Endometrium (tissue), 2 donors: Measurements from ENCODE around the gene CNTN5.
A peak's percentile ranks its signal among the peaks of the same experiment; 100 is the strongest.

Experiments used
- FAIRE-seq: peaks from 2 replicates; lab custom pipeline; 2012; peaks lifted over from hg19 to GRCh38; lab: Jason Lieb, UNC
- donor health status: control.
- donor health status: control.

The CNTN5 gene

GRCh38 chr11:99171330-99171729 lies 150.6 kb downstream of the CNTN5 start:
- FAIRE-seq, result no peak

DNA sequence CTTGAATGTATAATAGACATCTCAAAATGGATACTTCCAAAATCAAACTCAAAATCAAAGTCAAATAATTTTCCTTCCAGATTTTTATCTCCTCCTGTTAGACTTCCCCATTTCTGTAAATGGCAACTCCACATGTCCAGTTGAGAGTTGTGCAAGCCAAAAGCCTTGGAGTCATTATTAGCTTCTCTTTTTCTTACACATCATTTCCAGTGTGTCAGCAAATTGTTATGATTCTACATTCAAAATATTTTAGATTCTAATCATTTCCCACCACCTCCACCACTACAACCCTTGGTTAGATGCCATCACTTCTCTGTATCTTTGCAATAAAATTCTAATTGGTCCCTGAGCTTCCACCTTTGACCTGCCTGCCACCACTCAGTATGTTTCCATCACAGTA lies 155.7 kb downstream of the CNTN5 start:
- FAIRE-seq, result no peak

GRCh38 chr11:99177446-99177845 lies 156.7 kb downstream of the CNTN5 start:
- no peak for FAIRE-seq

- FAIRE-seq, result no peak
Measured at GRCh38 chr11:99184146-99184545, 163.4 kb downstream of the CNTN5 start.

DNA sequence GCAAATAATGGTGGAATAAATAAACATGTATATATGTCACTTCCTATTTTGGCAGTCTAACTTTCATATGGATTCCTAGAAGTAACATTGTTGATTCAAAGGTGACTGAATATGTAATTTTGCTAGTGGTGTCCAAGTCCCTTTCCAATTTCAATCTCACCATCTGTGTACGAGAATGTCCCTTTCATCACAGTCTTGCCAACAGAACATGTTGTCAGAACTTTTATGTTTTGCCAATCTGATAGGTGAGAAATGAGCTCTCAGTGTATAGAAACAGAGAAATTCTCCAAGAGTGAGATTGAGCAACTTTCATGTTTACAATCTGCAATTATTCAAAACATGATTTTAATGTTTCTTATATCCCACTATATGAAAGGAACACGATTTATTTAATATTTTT lies 167.5 kb downstream of the CNTN5 start:
- FAIRE-seq, result peak; percentile 59

DNA sequence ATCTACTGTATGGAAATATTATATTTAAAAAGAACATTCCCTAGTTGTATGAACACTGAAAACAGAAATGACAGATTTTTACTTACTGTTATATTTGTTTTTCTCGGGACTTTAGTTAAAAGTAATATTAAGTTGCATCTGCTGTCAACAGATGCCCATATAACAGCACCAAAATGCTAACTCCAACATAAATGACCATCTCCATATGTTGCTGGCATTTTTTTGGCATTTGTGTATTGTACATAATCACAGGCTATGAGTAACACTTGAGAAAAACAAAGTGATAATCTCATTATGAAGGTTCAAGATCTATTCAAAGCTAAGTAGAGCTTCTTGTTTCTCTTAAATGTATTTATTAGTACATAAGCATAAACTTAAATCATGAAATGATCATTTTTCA lies 172.0 kb downstream of the CNTN5 start:
- FAIRE-seq, result no peak

DNA sequence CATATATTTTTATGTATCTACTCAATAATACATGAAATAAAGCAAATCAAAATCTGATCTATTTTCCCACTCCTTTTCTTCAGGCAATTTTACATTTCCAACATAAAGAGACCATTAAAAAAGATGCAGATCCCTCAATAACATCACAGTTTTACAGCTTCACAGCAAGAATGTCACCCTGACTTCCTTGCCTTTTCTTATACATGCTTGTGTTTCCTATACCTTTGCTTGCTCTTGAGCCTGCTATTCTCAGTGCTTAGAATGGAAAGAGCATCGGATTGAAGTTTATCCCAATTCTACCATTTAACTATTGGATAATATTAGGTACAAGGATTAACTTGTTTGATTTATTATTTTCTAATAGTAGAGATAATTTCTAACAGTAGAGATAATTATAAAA lies 176.7 kb downstream of the CNTN5 start:
- FAIRE-seq, result no peak

- FAIRE-seq, result no peak
Measured at GRCh38 chr11:99198215-99198614, 177.5 kb downstream of the CNTN5 start.

- FAIRE-seq, result no peak
Measured at GRCh38 chr11:99199341-99199740, 178.6 kb downstream of the CNTN5 start.

- no peak for FAIRE-seq
Measured at GRCh38 chr11:99200720-99201119, 180.0 kb downstream of the CNTN5 start.

- FAIRE-seq, result no peak
Measured at GRCh38 chr11:99208813-99209212, 188.1 kb downstream of the CNTN5 start.

GRCh38 chr11:99229544-99229943 lies 208.8 kb downstream of the CNTN5 start:
- FAIRE-seq, result no peak

DNA sequence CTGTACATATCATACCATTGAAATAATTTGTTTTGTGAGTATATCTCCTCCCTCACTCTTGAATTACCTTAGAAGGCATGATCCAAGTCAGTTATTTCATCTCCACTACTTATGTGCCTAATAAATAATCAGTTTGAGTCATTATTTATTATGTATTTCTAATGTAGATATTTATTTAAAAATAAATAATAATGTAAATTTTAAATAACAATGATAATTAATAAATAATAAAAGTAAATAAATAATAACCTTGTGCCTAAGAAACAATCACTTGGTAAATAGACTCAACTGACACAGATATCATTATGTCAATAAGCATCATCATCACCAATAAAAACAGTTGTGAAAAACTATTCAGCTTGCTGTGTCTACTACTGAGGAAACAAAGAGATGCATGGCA lies 213.8 kb downstream of the CNTN5 start:
- peak; percentile 37 for FAIRE-seq

- no peak for FAIRE-seq
Measured at GRCh38 chr11:99238401-99238800, 217.7 kb downstream of the CNTN5 start.

GRCh38 chr11:99240192-99241030 lies 219.7 kb downstream of the CNTN5 start:
- FAIRE-seq, result no peak

GRCh38 chr11:99241066-99241465 lies 220.3 kb downstream of the CNTN5 start:
- no peak for FAIRE-seq

DNA sequence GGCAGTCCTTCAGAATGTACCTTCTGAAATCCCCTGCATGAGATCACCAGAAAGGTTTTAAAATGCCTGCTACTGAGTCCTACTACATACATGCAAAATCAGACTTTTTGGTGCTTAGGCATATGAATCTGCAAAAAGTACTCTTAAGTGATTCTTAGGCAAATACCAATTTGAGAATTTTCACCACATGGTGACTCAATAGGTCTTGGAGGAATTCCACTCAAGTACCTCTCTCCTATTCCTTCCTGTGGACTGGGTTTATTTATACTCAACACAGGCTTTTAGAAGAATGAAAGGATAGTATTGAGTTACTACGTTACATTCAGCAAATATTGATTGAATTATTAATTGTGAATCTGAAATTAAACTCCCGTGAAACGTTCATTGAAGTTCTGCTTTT lies 223.9 kb downstream of the CNTN5 start:
- FAIRE-seq, result no peak

GRCh38 chr11:99246199-99246598 lies 225.4 kb downstream of the CNTN5 start:
- FAIRE-seq, result no peak

GRCh38 chr11:99256614-99257013 lies 235.9 kb downstream of the CNTN5 start:
- FAIRE-seq, result no peak

- no peak for FAIRE-seq
Measured at GRCh38 chr11:99257131-99257530, 236.4 kb downstream of the CNTN5 start.

DNA sequence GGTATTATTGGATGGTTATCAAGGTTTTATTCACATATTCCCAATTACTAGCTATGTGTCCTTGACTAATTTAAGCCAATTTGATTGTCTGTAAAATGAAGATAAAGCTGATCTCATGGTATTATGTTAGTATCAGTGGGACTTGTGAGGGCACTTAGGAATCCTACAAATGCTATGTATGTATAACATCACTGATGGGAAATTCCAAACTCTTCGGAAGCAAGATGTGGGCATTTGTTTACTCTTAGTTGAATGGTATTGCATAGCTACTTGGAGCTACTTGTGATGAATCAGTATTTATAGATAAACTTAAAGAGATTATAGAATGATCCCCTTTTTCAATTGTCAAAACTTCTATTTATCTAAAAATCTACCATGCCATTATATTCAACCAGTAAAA lies 239.9 kb downstream of the CNTN5 start:
- FAIRE-seq, result no peak

DNA sequence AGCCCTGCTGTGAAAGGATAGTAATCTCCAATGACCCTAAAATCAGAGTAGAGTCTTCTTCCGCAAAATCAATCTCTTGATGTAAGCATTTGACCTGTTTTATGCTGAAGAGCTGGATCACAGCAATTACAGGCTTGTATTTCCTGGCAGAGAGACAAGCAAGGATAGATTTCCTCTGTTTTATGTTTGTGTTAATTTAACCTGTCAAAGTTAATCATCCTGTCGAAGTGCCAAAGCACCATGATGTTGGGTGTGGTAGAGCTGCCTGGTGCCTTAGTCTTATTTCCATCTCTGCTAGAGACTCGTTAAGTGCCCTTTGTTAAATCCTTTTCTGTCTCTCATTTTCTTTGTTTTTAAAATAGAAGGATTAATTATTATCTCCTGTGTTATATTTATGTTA lies 248.1 kb downstream of the CNTN5 start:
- no peak for FAIRE-seq

- FAIRE-seq, result no peak
Measured at GRCh38 chr11:99271527-99271926, 250.8 kb downstream of the CNTN5 start.

- FAIRE-seq, result no peak
Measured at GRCh38 chr11:99275521-99275920, 254.8 kb downstream of the CNTN5 start.
